OCI-LY1 (cell line): ENCODE measurements around the gene RALB.

ENCODE experiments used
- H2AFZ ChIP-seq: fragments of 200-600 bp; sonication (generic), shearing (Covaris generic); 2 replicates; pipeline ENCODE4 v1.6.0; 2014; ENCODE audit warnings: antibody characterized with exemption, mild to moderate bottlenecking, low read length
- H3F3A ChIP-seq: fragments of 200-600 bp; sonication (generic), shearing (Covaris generic); 2 replicates; pipeline ENCODE4 v1.6.0; 2014; ENCODE audit warnings: mild to moderate bottlenecking, antibody characterized with exemption, low read length, moderate library complexity; ENCODE audit not compliant: insufficient read depth
- H3K27ac ChIP-seq: fragments of 200-600 bp; sonication (generic); 2 replicates; pipeline ENCODE4 v1.5.1; 2014; ENCODE audit warnings: low read length, mixed run types, mild to moderate bottlenecking, low read depth; ENCODE audit not compliant: poor library complexity, severe bottlenecking
- H3K27me3 ChIP-seq: fragments of 200-600 bp; sonication (generic); 2 replicates; pipeline ENCODE4 v1.6.0; 2014; ENCODE audit warnings: antibody characterized with exemption, mild to moderate bottlenecking, low read length, moderate library complexity; ENCODE audit not compliant: insufficient read depth
- H3K36me3 ChIP-seq: fragments of 200-600 bp; sonication (generic); 2 replicates; pipeline ENCODE4 v1.6.1; 2014; ENCODE audit warnings: mild to moderate bottlenecking, antibody characterized with exemption, low read length, moderate library complexity, mixed read lengths; ENCODE audit not compliant: insufficient read depth
- H3K4me1 ChIP-seq: fragments of 200-600 bp; sonication (generic); 2 replicates; pipeline ENCODE4 v1.5.1; 2014; ENCODE audit warnings: mild to moderate bottlenecking, low read length, moderate library complexity; ENCODE audit not compliant: insufficient read depth, severe bottlenecking
- H3K4me2 ChIP-seq: fragments of 200-600 bp; sonication (generic), shearing (Covaris generic); 2 replicates; pipeline ENCODE4 v1.6.1; 2014; ENCODE audit warnings: low read length
- H3K4me3 ChIP-seq: fragments of 200-600 bp; sonication (generic); 2 replicates; pipeline ENCODE4 v1.5.1; 2014; ENCODE audit warnings: low read length, low read depth, mild to moderate bottlenecking, mixed read lengths; ENCODE audit not compliant: poor library complexity, severe bottlenecking
- H3K79me2 ChIP-seq: fragments of 200-600 bp; shearing (Covaris generic); 2 replicates; pipeline ENCODE4 v1.6.1; 2016; ENCODE audit warnings: mixed run types, low read length, mixed read lengths; ENCODE audit not compliant: insufficient read depth
- H3K9ac ChIP-seq: fragments of 200-600 bp; sonication (generic), shearing (Covaris generic); 2 replicates; pipeline ENCODE4 v1.6.1; 2014; ENCODE audit warnings: mild to moderate bottlenecking, low read length, mixed read lengths
- H3K9me2 ChIP-seq: fragments of 200-600 bp; sonication (generic), shearing (Covaris generic); 2 replicates; pipeline ENCODE4 v1.6.1; 2014; ENCODE audit warnings: low read depth, mild to moderate bottlenecking, low read length, mixed read lengths
- H3K9me3 ChIP-seq: fragments of 200-600 bp; shearing (Covaris generic); 2 replicates; pipeline ENCODE4 v1.6.1; 2014; ENCODE audit warnings: low read length, mixed read lengths
- H4K20me1 ChIP-seq: fragments of 200-600 bp; sonication (generic), shearing (Covaris generic); 2 replicates; pipeline ENCODE4 v1.6.0; 2016; ENCODE audit warnings: mild to moderate bottlenecking, low read length; ENCODE audit not compliant: insufficient read depth
- EZH2 ChIP-seq: fragments of 200-600 bp; sonication (generic), shearing (Covaris generic); IDR thresholded peaks from 2 replicates; pipeline ENCODE4 v1.8.0; 2017; ENCODE audit warnings: borderline replicate concordance, mixed run types, mild to moderate bottlenecking, antibody characterized with exemption, low read length, moderate library complexity, mixed read lengths
- TF ChIP-seq, protein P1 (sequence below): fragments of 200-600 bp; sonication (generic), shearing (Covaris generic); IDR thresholded peaks from 2 replicates; pipeline ENCODE4 v1.5.1; 2017; ENCODE audit warnings: mild to moderate bottlenecking, antibody characterized with exemption, low read length, moderate library complexity, mixed read lengths

RALB gene

DNA sequence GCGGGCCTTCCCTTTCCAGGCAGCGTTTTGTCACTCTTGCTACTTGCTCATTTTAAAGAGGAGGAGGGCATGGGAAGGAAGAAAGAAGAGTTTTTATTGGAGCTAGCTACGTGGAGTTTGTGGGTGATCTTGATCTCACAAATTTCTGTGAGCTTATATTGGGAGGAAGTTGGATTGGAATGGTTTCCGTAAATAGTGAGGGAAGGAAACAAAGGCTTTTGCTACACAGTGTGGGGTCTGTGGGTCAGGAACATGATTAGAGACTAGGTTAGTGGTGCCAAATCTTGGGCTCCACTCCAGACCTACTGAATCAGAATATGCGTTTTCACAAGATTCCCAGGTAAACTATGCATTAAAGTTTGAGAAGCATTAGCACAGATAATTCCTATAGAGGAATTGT is 8.1 kb downstream of the RALB start:
- no peaks in the 10 kb centered on the region for H3F3A ChIP-seq
- no peak overlapping the region for H2AFZ ChIP-seq
- no peak overlapping the region for H3K4me3 ChIP-seq
- no peak overlapping the region for H3K27ac ChIP-seq
- peaks cover 8% of the 10 kb centered on the region for H3K9me3 ChIP-seq
- H3K9me2 ChIP-seq = no peaks in the 10 kb centered on the region
- H3K4me2 ChIP-seq = no peak overlapping the region
- H3K4me1 ChIP-seq = peaks cover 6% of the 10 kb centered on the region
- TF ChIP-seq, protein P1, sequence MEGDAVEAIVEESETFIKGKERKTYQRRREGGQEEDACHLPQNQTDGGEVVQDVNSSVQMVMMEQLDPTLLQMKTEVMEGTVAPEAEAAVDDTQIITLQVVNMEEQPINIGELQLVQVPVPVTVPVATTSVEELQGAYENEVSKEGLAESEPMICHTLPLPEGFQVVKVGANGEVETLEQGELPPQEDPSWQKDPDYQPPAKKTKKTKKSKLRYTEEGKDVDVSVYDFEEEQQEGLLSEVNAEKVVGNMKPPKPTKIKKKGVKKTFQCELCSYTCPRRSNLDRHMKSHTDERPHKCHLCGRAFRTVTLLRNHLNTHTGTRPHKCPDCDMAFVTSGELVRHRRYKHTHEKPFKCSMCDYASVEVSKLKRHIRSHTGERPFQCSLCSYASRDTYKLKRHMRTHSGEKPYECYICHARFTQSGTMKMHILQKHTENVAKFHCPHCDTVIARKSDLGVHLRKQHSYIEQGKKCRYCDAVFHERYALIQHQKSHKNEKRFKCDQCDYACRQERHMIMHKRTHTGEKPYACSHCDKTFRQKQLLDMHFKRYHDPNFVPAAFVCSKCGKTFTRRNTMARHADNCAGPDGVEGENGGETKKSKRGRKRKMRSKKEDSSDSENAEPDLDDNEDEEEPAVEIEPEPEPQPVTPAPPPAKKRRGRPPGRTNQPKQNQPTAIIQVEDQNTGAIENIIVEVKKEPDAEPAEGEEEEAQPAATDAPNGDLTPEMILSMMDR = no peak
- TF ChIP-seq EZH2 = no peak
- no peaks in the 10 kb centered on the region; the same call in 1 of the 2 replicates for H3K27me3 ChIP-seq
- H3K79me2 ChIP-seq = no peaks in the 10 kb centered on the region
- peaks cover 4% of the 10 kb centered on the region; the same call in 1 of the 2 replicates for H3K36me3 ChIP-seq
- H3K9ac ChIP-seq = no peak overlapping the region
- no peaks in the 10 kb centered on the region for H4K20me1 ChIP-seq

DNA sequence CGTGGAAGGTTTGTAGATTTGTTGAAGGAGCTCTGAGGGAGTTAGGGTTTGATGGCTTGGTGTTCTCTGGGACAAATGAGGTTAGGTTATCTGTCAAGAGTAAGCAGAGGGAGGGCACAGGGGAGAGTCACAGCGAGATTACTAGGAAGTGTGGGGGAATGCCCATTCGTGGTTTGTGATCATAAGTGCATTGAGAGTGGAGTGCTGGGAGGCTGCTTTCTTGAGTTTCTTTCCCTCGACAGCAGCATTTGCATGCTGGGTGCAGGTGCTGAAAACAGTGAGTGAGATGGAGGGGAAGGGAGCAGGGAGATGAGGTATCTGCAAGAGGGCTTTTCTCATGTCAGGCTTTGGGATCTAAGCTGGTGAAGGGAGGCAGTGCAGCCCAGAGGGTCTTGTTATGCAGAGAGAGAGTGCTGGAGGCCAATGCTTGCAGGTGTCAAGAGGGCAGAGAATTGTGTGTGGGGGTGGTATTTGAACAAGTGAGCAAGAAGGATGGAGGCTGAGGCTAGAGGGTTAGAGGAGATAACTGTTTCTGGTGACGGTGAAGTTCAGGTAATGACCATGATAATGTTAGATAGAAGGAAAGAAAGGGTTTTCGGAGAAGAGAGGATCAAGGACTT is 8.8 kb downstream of the RALB start:
- Histone ChIP-seq H3K4me2 (no peak overlapping the region), H3F3A (no peaks in the 10 kb centered on the region), H2AFZ (no peak overlapping the region), H3K9ac (no peak overlapping the region), H3K79me2 (no peaks in the 10 kb centered on the region), H3K27me3 (no peaks in the 10 kb centered on the region; the same call in 1 of the 2 replicates), H3K36me3 (peaks cover 4% of the 10 kb centered on the region; the same call in 1 of the 2 replicates), H3K9me3 (peaks cover 8% of the 10 kb centered on the region), H3K4me1 (peaks cover 6% of the 10 kb centered on the region), H3K27ac (no peak overlapping the region), H3K9me2 (no peaks in the 10 kb centered on the region), H4K20me1 (no peaks in the 10 kb centered on the region), H3K4me3 (no peak overlapping the region)
- TF ChIP-seq, protein P1 = no peak
- TF ChIP-seq EZH2 = no peak

DNA sequence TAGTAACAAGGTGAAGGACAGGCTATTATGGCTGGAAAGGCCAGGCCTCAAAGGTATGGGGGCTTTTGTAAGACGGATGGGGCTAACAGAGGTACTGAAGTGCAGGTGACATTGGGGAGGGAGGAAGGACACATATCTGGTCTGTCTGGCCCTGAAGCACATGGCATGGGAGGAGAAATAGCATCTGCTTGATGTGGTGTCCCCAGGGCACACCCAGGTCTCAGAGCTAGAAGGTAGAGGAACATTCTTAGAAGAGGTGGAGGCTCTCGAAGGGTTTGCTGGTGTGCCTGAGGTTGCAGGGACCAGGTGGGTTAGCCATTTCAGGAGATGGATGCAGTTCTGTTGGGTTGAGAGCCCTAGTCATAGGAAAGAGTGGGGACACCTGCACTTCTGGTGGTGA is 9.5 kb downstream of the RALB start:
- Histone ChIP-seq H3K9ac (no peak overlapping the region), H3K4me2 (no peak overlapping the region), H3K9me2 (no peaks in the 10 kb centered on the region), H3K4me3 (no peak overlapping the region), H4K20me1 (no peaks in the 10 kb centered on the region), H2AFZ (no peak overlapping the region), H3K27me3 (no peaks in the 10 kb centered on the region; the same call in 1 of the 2 replicates), H3K79me2 (no peaks in the 10 kb centered on the region), H3K36me3 (peaks cover 4% of the 10 kb centered on the region; the same call in 1 of the 2 replicates), H3F3A (no peaks in the 10 kb centered on the region), H3K27ac (no peak overlapping the region), H3K9me3 (peaks cover 8% of the 10 kb centered on the region), H3K4me1 (peaks cover 6% of the 10 kb centered on the region)
- TF ChIP-seq, protein P1 = no peak
- no peak for TF ChIP-seq EZH2
